Keratinocyte (primary cell): ENCODE results near the gene RAB44. TPM values are rescaled to one million over a fixed set of nuclear protein-coding genes. Genes with fewer than 3 reads are reported as not detected.

ENCODE experiments used
- DNase-seq: peaks from one replicate; pipeline ENCODE4 v3.0.0-alpha.2; 2011; ENCODE audit warnings: low read depth, missing footprints, low spot score
- FAIRE-seq: peaks from 2 replicates; lab custom pipeline; 2011; peaks lifted over from hg19 to GRCh38; lab: Jason Lieb, UNC
- H2AFZ ChIP-seq: 2 replicates; pipeline ENCODE4 v1.6.0; 2012; ENCODE audit warnings: low read length, control low read depth, inconsistent platforms; ENCODE audit not compliant: control insufficient read depth
- H3K27ac ChIP-seq: 2 replicates; pipeline ENCODE4 v1.5.1; 2011; ENCODE audit warnings: low read length; ENCODE audit not compliant: control insufficient read depth, insufficient read depth
- H3K27me3 ChIP-seq: 3 replicates; pipeline ENCODE4 v1.6.0; 2011; ENCODE audit warnings: low read length; ENCODE audit not compliant: control insufficient read depth, insufficient read depth; ENCODE audit errors: extremely low read depth
- H3K36me3 ChIP-seq, 2 experiments: 2 replicates in 1 of 2; 3 replicates in 1 of 2; pipeline ENCODE4 v1.5.1; 2011; ENCODE audit warnings: low read length in 2 of 2, mild to moderate bottlenecking in 1 of 2; ENCODE audit not compliant: control insufficient read depth in 2 of 2, insufficient read depth in 2 of 2; ENCODE audit errors: extremely low read depth in 1 of 2
- H3K4me1 ChIP-seq: 3 replicates; pipeline ENCODE4 v1.5.1; 2011; ENCODE audit warnings: low read length; ENCODE audit not compliant: control insufficient read depth, insufficient read depth; ENCODE audit errors: extremely low read depth
- H3K4me2 ChIP-seq: 3 replicates; pipeline ENCODE4 v1.6.0; 2011; ENCODE audit warnings: low read depth, low read length; ENCODE audit not compliant: control insufficient read depth, insufficient read depth; ENCODE audit errors: extremely low read depth
- H3K4me3 ChIP-seq, 3 experiments: fragments of 200-600 bp in 1 of 3; sonication (generic) in 1 of 3; 2 replicates in 2 of 3; 3 replicates in 1 of 3; pipeline ENCODE4 v1.5.1; 2011 to 2016; ENCODE audit warnings: low read length in 3 of 3, mild to moderate bottlenecking in 3 of 3, control low read depth in 2 of 3, inconsistent platforms in 1 of 3, low read depth in 1 of 3, mixed read lengths in 1 of 3, mixed run types in 1 of 3, moderate library complexity in 1 of 3; ENCODE audit not compliant: control insufficient read depth in 2 of 3, insufficient read depth in 2 of 3; ENCODE audit errors: extremely low read depth in 1 of 3
- H3K79me2 ChIP-seq: 2 replicates; pipeline ENCODE4 v1.6.0; 2012; ENCODE audit warnings: low read length; ENCODE audit not compliant: control insufficient read depth, insufficient read depth
- H3K9ac ChIP-seq: 3 replicates; pipeline ENCODE4 v1.6.0; 2011; ENCODE audit warnings: low read length; ENCODE audit not compliant: control insufficient read depth, insufficient read depth; ENCODE audit errors: extremely low read depth
- H3K9me1 ChIP-seq: 3 replicates; pipeline ENCODE4 v1.6.0; 2011; ENCODE audit warnings: low read length; ENCODE audit not compliant: control insufficient read depth, insufficient read depth; ENCODE audit errors: extremely low read depth
- H3K9me3 ChIP-seq: 2 replicates; pipeline ENCODE4 v1.5.1; 2012; ENCODE audit warnings: low read depth, low read length; ENCODE audit not compliant: control insufficient read depth
- H4K20me1 ChIP-seq: 3 replicates; pipeline ENCODE4 v1.6.0; 2011; ENCODE audit warnings: low read length; ENCODE audit not compliant: control insufficient read depth, insufficient read depth; ENCODE audit errors: extremely low read depth
- CTCF ChIP-seq, 3 experiments: IDR thresholded peaks in 1 of 3; conservative IDR thresholded peaks in 1 of 3; optimal IDR thresholded peaks in 1 of 3; 2 replicates in 2 of 3; 3 replicates in 1 of 3; pipeline versions ENCODE3 to v1.5.1; 2011; ENCODE audit warnings: low read length in 3 of 3, mild to moderate bottlenecking in 3 of 3, moderate library complexity in 2 of 3, control low read depth in 1 of 3, inconsistent platforms in 1 of 3; ENCODE audit not compliant: insufficient read depth in 2 of 3; ENCODE audit errors: extremely low read depth in 1 of 3
- EZH2 ChIP-seq: IDR thresholded peaks from one replicate; pipeline ENCODE4 v1.6.1; 2012; ENCODE audit warnings: inconsistent platforms, mild to moderate bottlenecking, low read length, moderate library complexity
- dilution Hi-C: fragments of 300-500 bp; cut with MboI; formaldehyde crosslinking; loops from one replicate; pipeline ENCODE4 v1.7.0; 2020; ENCODE audit warnings: low sequenced_read_pairs; ENCODE audit not compliant: extremely low pct_ligation_motif_present
- polyA plus RNA-seq, 5 experiments: library from polyadenylated mRNA; depleted of rRNA in 3 of 5; stranded (reverse) in 3 of 5; stranded (forward) in 1 of 5; unstranded in 1 of 5; fragments of >200 nt; gene quantifications; 1 replicate in 1 of 5; 2 replicates in 3 of 5; 3 replicates in 1 of 5; pipeline versions ENCODE4 v1.2.1 to v1.2.3, GENCODE V29; 2011 to 2012; ENCODE audit warnings: missing spikeins in 2 of 5, low read depth in 1 of 5, low replicate concordance in 1 of 5

Gene RAB44
- polyA plus RNA-seq, 1 donor (not counting 4 experiments of a cell fraction or from before 2014, with no cell fraction given): 0.03 TPM

GRCh38 chr6:36753671-36754405 lies 56.2 kb downstream of the RAB44 start:
- no peak overlapping the region for H3K4me2 ChIP-seq
- no peak overlapping the region for H3K9ac ChIP-seq
- peaks cover 55% of the 10 kb centered on the region for H3K4me1 ChIP-seq
- dilution Hi-C loops: loop anchor here (10.0 kb wide), 1 partner anchor 139 kb away; no protein-coding TSS in a partner anchor
- no peaks in the 10 kb centered on the region for H3K9me3 ChIP-seq
- no peaks in the 10 kb centered on the region for H3K36me3 ChIP-seq
- H3K79me2 ChIP-seq: no peaks in the 10 kb centered on the region
- no peak for TF ChIP-seq CTCF (optimal IDR thresholded peaks at IDR 0.05 in 1 of 3, IDR thresholded peaks at IDR 0.05 in 1 of 3, conservative IDR thresholded peaks at IDR 0.05 in 1 of 3; ENCODE audit: extremely low read depth in 1 of 3, insufficient read depth in 2 of 3, low read length in 3 of 3)
- TF ChIP-seq EZH2: no peak
- FAIRE-seq (no peak), DNase-seq (no peak)
- no peaks in the 10 kb centered on the region for H3K27me3 ChIP-seq
- no peak overlapping the region for H2AFZ ChIP-seq
- H4K20me1 ChIP-seq: no peaks in the 10 kb centered on the region
- peaks cover 3% of the 10 kb centered on the region for H3K9me1 ChIP-seq
- H3K27ac ChIP-seq: no peak overlapping the region
- no peak overlapping the region for H3K4me3 ChIP-seq

DNA sequence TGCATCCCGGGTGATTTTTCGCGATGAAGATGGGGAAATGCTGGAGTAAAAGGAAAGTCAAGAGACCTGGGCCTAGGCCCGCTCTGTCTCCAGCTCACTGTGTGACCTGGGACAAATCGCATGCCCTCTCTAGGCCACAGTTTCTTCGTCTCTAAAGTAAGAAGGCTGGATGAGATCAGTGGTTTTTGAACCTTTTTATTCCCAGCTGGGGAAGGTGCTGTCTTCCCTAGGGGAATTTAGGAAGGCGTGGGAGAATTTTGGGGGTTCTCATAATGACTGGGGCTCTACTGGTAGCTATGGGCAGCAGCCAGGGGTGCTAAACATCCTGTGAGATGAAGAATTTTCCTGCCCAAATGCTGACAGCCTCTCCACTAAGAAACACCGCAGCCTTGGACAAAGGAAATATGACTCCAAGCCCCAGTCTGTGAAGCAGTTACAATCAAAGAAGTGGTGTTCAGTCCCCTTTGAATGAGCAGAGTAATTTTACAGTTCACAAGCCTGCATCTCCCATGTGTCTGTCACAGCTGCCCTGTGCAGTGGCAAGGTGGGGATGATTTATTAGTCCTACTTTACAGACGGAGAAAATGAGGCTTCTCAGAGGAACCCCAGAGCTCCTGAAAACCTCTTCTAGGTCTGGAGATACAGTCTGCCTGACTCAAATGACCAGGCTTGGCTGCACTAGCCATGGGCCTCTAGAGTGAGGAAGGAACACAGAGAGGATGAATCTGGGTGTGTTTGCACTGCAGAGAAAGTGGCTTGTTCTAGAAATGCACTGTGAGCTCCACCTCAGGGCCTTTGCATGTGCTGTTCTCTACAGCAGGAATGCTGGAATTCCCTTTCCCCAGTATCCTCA lies 57.2 kb downstream of the RAB44 start:
- no peak for TF ChIP-seq EZH2
- H2AFZ ChIP-seq: no peak overlapping the region
- no peaks in the 10 kb centered on the region for H3K79me2 ChIP-seq
- no peak overlapping the region for H3K4me3 ChIP-seq
- dilution Hi-C loops: loop anchor here (10.0 kb wide), 1 partner anchor 140 kb away; no protein-coding TSS in a partner anchor
- no peaks in the 10 kb centered on the region for H4K20me1 ChIP-seq
- FAIRE-seq (no peak), DNase-seq (no peak)
- H3K27ac ChIP-seq: no peak overlapping the region
- no peaks in the 10 kb centered on the region for H3K9me3 ChIP-seq
- no peak overlapping the region for H3K4me2 ChIP-seq
- no peak overlapping the region for H3K9ac ChIP-seq
- peaks cover 57% of the 10 kb centered on the region for H3K4me1 ChIP-seq
- H3K27me3 ChIP-seq: no peaks in the 10 kb centered on the region
- no peaks in the 10 kb centered on the region for H3K36me3 ChIP-seq
- peaks cover 3% of the 10 kb centered on the region for H3K9me1 ChIP-seq
